SK-N-MC (cell line): ENCODE data around the gene PCBP3.

Source experiments
- EZH2 ChIP-seq: fragments of 200-600 bp; sonication (generic); IDR thresholded peaks from one replicate; pipeline ENCODE4 v1.6.1; 2017; ENCODE audit warnings: antibody characterized with exemption
- POLR2AphosphoS5 ChIP-seq: IDR thresholded peaks from 2 replicates; pipeline ENCODE4 v1.6.1; 2012; ENCODE audit warnings: mild to moderate bottlenecking, low read depth, low read length, borderline replicate concordance

GRCh38 chr21:45741691-45742090 lies 98.2 kb downstream of the PCBP3 start:
- TF ChIP-seq POLR2AphosphoS5 (no peak), EZH2 (no peak)
